ENCODE measurements around the gene AQP9.
"Not testable (repeated sequence)": the region's sequence is repeated elsewhere in the genome, so short reads cannot be mapped to it uniquely, and the experiment has no call there.

The AQP9 gene

GRCh38 chr15:58138106-58138505 lies at the start of gene AQP9:
Gene AQP9 (plus strand): TSS chr15:58138381. CDS start chr15:58138566, 185 bp downstream.
- DNase-seq (ENCODE audit: low read depth in 2 of 2): no peak

- no peak for DNase-seq (ENCODE audit: low read depth in 2 of 2)
Observed at GRCh38 chr15:58095415-58095814, 42.8 kb upstream of the AQP9 start.

DNA sequence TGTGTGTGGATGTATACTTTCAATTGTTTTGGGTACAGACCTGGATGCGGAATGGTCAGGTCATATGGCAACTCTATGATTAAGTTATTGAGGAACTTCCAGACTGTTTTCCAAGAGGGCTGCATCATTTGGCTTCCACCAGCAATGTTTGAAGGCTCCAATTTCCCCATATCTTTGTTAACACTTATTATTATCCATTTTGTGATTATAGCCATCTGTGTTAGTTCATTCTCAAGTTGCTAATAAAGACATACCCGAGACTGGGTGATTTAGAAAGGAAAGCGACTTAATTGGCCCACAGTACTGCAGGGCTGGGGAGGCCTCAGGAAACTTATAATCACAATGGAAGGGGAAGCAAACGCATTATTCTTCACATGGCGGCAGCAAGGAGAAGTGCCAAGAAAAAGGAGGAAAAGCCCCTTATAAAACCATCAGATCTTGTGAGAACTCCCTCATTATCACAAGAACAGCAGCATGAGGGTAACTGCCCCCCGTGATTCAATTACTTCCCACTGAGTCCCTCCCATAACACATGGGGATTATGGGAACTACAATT lies 41.6 kb upstream of the AQP9 start:
- no peak for DNase-seq (ENCODE audit: low read depth in 2 of 2)

DNA sequence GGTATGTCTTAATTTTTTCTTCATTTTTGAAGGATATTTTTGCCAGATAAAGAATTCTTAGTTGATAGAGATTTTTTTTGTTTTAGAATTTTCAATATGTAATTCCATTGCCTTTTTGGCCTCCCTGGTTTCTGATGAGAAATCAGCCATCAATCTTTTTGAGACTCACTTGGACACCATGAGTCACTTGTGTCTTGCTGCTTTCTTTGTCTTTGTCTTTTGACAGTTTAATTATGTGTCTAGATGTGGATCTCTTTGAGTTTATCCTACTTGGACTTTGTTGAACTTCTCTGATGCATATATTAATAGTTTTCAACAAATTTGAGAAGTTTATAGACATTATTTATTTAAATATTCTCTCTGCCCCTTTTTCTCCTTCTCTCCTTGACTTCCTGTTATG lies 34.7 kb upstream of the AQP9 start:
- no peak for DNase-seq (ENCODE audit: low read depth in 2 of 2)

GRCh38 chr15:58108117-58108516 lies 30.1 kb upstream of the AQP9 start:
- no peak for DNase-seq (ENCODE audit: low read depth in 2 of 2)

DNA sequence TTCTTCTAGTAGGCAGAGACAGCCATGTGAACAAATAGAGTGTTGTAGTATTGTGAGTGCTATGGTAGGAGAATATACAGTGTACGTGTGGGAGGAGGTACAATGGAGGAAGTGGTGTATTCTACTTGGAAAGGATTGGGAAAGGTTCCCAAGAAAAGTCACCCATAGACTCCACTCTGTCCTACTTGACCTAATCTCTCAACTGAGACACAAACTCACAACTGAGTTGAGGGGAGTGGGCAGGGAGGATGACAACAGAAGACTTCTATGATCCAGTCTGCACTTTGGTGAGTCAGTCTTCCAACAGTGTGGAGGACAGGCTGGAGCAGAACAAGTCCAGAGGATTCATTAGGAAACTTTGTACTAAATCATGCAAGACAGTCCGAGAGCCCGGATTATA lies 28.8 kb upstream of the AQP9 start:
- DNase-seq (ENCODE audit: low read depth in 2 of 2): no peak

DNA sequence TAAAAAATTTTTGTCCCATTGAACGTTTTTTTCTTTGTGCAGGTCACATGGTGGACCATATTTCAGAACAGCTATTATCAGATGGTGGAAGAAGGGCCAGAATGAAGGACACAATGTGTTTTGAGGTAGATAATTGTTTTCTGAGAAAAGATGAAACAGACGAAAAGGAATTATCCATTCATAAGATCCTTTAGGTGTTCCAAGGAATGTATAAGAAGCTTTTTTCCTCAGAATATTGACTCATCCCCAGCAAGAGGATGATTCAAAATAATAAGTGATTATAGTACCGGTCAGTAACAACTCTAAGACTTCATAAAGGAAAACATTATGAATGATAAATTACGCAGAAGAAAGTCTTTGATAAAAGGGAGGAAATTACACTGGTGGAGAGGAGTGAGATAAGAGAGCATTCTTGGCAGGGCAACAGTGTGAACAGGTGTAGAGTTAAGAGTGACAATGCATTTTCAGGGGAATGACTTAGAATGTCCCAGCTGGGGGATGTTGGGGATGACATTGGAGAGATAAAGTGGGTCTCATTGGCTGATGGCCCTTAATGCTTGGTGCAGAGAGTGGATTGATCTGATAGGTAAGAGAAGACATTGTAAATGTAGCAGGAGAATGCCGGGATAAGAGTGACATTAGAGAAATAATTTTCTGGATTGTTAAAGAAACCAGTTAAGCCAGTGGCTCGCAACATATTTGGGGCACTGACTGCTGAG lies 27.0 kb upstream of the AQP9 start:
- DNase-seq (ENCODE audit: low read depth in 2 of 2): no peak

DNA sequence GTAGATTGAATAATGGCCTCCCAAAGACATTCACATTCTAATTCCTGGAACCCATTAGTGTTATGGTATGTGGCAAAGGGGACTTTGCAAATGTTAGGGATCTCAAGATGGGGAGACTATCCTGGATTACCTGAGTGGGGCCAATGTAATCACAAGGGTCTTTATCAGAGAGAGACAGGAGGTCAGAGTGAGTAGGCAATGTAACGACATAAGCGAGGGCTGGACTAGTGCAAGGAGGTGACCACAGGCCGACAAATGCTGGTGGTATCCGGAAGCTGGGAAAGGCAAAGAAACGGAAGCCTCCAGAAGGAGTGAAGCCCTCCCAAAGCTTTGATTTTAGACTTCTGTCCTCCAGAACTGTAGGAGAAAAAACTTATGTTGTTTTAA lies 26.5 kb upstream of the AQP9 start:
- no peak for DNase-seq (ENCODE audit: low read depth in 2 of 2)

- not testable (repeated sequence) for DNase-seq (ENCODE audit: low read depth in 2 of 2)
Observed at GRCh38 chr15:58113358-58113757, 24.8 kb upstream of the AQP9 start.

DNA sequence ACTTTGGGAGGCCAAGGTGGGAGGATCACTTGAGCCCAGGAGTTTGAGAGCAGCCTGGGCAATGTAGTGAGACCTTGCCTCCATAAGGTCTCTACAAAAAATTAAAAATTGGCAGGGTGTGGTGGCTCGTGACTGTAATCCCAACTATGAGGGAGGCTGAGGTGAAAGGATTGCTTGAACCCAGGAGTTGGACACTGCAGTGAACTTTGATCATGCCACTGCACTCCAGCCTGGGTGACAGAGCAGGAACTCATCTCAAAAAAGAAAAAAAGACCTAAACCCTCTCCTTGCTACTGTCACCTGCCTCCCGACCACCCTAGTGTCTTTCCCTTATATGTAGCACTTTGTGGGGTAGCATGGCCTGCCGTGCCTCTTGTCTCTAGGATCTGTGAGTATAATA lies 23.8 kb upstream of the AQP9 start:
- DNase-seq (ENCODE audit: low read depth in 2 of 2): no peak

GRCh38 chr15:58114812-58115211 lies 23.4 kb upstream of the AQP9 start:
- DNase-seq (ENCODE audit: low read depth in 2 of 2): no peak

DNA sequence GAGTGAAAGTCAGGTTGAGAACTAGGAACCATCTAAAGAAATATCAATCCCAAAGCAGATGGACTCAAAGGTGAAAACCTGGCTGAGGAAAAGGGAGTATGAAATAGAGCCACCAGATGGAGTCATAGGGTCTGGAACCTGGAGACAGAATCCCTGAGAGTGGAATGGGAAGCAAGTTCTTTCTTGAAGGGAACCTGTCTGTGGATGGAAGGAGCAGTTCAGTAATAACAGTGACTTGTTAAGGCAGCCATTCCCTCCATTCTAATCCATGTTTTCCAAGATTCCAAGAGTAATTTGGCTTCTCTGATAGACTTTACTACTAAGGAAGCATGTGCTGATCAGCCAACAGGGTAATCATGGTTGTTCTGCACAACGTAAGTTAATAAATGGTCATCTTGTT lies 22.5 kb upstream of the AQP9 start:
- no peak for DNase-seq (ENCODE audit: low read depth in 2 of 2)

DNA sequence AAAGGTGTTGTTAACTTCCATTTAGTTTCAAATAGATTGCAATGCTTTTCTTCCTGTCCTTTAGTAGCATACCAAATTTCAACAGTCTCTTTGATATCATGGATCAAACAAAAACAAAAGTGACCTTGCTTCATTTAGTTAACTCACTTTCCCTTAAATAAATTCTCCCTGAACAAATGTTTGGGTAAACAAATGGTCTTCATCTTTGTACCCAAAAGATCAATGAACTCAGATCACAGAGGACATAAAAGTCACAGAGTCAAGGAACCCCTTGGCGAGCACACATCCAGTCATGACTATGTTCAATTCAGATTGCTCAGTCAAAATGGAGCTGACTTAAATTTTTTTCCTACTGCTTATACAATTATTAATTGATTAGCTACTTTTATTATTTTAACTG lies 20.6 kb upstream of the AQP9 start:
- no peak for DNase-seq (ENCODE audit: low read depth in 2 of 2)

- DNase-seq (ENCODE audit: low read depth in 2 of 2): no peak
Observed at GRCh38 chr15:58118272-58118671, 19.9 kb upstream of the AQP9 start.

GRCh38 chr15:58119016-58119415 lies 19.2 kb upstream of the AQP9 start:
- no peak for DNase-seq (ENCODE audit: low read depth in 2 of 2)

GRCh38 chr15:58124585-58124984 lies 13.6 kb upstream of the AQP9 start:
- DNase-seq (ENCODE audit: low read depth in 2 of 2): no peak

DNA sequence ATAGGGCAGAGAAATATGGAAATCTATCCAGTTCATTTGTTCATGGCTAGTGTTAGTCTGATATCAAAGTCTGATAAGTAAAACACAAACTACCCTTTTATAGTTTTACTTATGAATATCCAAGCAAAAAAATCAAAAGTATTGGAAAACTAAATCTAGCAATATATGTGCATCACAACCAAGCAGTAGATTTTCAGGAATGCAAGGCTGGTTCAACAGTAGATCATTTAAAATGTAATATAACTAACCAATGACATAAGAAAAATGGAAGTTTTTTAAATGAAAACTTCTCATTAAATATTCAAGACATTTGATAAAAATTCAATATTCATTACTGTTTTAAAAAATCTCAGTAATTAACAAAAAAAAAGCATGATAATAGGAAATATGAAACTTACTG lies 12.8 kb upstream of the AQP9 start:
- no peak for DNase-seq (ENCODE audit: low read depth in 2 of 2)

- no peak for DNase-seq (ENCODE audit: low read depth in 2 of 2)
Observed at GRCh38 chr15:58134886-58135285, 3.3 kb upstream of the AQP9 start.

DNA sequence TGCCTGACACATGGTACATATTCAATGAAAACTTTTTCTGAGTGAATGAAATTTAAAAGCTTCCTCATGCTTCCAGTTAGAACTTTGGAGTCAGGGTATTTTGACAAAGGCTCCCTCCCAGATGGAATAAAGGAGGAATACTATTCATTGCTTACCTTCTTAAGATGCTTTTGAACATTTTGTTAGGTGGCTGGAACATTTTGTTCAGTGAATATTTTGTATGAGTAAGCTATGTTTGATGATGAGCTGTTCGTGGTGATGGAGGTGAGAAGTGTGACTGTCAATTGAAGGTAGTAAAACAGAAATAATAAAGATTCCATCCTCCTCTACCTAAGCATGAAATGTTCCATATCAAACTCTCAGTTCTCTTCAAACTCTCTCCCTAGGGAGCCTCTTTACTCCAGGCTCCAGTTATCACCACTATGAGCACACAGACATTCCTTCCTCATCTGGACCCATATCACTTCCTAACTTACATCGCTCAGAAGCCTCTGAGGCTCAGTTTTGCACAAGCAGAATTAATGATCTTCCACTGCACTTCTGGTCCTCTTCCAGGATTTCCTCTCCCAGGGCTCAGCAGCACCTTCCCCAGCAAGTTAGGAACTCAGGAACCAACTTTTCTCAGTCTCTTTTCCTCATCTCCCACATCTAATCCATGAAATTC lies 2.5 kb upstream of the AQP9 start:
- DNase-seq (ENCODE audit: low read depth in 2 of 2): no peak

DNA sequence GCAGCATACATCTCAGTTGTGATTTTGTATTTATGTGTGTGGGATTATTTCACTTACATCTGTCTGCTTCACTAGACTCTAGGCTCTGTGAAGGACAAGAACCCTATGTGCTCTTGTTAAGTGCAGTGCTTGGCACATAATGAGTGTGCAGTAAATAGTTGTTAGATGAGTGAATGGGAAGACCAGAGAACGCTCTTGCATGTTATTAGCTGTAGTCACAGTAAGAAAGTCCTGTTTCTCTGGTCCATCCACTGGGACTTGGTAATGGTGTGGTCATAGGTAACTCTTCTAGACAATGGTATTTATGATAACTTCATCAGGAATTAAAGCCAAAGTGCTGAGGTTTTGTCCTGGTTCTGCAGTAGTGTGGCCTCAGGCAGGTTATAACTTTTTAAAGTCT lies 1.4 kb upstream of the AQP9 start:
- no peak for DNase-seq (ENCODE audit: low read depth in 2 of 2)

GRCh38 chr15:58137686-58138085 lies 495 bp upstream of the AQP9 start:
- DNase-seq (ENCODE audit: low read depth in 2 of 2): no peak

DNA sequence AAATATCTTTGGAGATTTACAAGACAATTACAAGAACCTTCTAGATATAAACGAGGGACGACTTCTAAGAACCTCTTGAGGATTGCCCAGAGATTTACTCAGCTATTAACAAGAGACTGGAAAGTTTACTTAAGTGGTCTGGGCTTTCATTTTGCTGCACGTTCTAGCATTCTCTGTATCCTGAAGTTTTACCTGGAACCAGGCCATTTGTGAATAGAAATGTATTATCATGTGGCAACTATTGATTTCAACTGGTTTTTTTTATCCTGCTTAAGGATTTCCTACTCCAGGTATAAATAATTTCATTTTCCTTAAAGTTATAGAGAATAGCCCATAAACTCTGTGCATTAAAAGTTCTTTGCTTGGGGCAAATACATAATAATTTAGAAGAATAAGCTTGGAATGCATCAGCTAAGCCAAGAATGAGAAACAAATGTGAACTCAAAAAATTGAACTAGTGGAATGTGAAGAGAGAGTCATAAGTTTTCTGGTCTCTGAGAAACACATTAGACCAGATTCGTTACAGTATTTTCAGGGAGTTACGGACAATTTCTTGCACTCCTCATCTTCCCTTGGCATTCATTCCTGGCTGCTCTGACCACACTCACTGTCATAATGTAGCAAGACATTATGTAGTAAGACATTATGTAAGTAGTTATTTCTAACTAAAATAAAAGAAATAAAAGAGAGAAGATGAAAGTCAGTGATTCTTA lies 1.3 kb downstream of the AQP9 start:
- no peak for DNase-seq (ENCODE audit: low read depth in 2 of 2)
